ENCODE measurements around the gene DHRS7. TPM values are rescaled to one million over a fixed set of nuclear protein-coding genes. Genes with fewer than 3 reads are reported as not detected.

The DHRS7 gene
- total and polyA plus RNA-seq, 2 experiments from 2014 or later: 39.3 to 39.4 TPM

- TF ChIP-seq, protein P1, sequence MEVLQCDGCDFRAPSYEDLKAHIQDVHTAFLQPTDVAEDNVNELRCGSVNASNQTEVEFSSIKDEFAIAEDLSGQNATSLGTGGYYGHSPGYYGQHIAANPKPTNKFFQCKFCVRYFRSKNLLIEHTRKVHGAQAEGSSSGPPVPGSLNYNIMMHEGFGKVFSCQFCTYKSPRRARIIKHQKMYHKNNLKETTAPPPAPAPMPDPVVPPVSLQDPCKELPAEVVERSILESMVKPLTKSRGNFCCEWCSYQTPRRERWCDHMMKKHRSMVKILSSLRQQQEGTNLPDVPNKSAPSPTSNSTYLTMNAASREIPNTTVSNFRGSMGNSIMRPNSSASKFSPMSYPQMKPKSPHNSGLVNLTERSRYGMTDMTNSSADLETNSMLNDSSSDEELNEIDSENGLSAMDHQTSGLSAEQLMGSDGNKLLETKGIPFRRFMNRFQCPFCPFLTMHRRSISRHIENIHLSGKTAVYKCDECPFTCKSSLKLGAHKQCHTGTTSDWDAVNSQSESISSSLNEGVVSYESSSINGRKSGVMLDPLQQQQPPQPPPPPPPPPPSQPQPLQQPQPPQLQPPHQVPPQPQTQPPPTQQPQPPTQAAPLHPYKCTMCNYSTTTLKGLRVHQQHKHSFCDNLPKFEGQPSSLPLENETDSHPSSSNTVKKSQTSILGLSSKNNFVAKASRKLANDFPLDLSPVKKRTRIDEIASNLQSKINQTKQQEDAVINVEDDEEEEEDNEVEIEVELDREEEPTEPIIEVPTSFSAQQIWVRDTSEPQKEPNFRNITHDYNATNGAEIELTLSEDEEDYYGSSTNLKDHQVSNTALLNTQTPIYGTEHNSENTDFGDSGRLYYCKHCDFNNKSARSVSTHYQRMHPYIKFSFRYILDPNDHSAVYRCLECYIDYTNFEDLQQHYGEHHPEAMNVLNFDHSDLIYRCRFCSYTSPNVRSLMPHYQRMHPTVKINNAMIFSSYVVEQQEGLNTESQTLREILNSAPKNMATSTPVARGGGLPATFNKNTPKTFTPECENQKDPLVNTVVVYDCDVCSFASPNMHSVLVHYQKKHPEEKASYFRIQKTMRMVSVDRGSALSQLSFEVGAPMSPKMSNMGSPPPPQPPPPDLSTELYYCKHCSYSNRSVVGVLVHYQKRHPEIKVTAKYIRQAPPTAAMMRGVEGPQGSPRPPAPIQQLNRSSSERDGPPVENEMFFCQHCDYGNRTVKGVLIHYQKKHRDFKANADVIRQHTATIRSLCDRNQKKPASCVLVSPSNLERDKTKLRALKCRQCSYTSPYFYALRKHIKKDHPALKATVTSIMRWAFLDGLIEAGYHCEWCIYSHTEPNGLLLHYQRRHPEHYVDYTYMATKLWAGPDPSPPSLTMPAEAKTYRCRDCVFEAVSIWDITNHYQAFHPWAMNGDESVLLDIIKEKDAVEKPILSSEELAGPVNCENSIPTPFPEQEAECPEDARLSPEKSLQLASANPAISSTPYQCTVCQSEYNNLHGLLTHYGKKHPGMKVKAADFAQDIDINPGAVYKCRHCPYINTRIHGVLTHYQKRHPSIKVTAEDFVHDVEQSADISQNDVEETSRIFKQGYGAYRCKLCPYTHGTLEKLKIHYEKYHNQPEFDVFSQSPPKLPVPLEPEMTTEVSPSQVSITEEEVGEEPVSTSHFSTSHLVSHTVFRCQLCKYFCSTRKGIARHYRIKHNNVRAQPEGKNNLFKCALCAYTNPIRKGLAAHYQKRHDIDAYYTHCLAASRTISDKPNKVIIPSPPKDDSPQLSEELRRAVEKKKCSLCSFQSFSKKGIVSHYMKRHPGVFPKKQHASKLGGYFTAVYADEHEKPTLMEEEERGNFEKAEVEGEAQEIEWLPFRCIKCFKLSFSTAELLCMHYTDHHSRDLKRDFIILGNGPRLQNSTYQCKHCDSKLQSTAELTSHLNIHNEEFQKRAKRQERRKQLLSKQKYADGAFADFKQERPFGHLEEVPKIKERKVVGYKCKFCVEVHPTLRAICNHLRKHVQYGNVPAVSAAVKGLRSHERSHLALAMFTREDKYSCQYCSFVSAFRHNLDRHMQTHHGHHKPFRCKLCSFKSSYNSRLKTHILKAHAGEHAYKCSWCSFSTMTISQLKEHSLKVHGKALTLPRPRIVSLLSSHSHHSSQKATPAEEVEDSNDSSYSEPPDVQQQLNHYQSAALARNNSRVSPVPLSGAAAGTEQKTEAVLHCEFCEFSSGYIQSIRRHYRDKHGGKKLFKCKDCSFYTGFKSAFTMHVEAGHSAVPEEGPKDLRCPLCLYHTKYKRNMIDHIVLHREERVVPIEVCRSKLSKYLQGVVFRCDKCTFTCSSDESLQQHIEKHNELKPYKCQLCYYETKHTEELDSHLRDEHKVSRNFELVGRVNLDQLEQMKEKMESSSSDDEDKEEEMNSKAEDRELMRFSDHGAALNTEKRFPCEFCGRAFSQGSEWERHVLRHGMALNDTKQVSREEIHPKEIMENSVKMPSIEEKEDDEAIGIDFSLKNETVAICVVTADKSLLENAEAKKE (CRISPR knock-in tag; IDR thresholded peaks at IDR 0.05): no peak
- no peak for TF ChIP-seq REST (IDR thresholded peaks at IDR 0.05; ENCODE audit: unreplicated experiment)
Observed at GRCh38 chr14:60171690-60172089, 6.5 kb upstream of the DHRS7 start (continued).

- Histone ChIP-seq H3K27ac (ENCODE audit: low read depth) (no peak overlapping the region), H3K4me3 (no peak overlapping the region), H3K27me3 (ENCODE audit: insufficient read depth) (peaks cover 8% of the 10 kb centered on the region; the same call in 1 of the 2 replicates), H3K36me3 (ENCODE audit: insufficient read depth) (no peaks in the 10 kb centered on the region), H3K4me1 (ENCODE audit: insufficient read depth) (no peaks in the 10 kb centered on the region), H2AFZ (peak overlapping the region; percentile 28; the same call in 1 of the 2 replicates), H3K4me2 (no peak overlapping the region), H3F3A (replicated peaks; ENCODE audit: low read depth) (no peaks in the 10 kb centered on the region), H3K79me2 (replicated peaks; ENCODE audit: insufficient read depth) (no peaks in the 10 kb centered on the region), H3K9me2 (ENCODE audit: insufficient read depth) (no peaks in the 10 kb centered on the region), H4K20me1 (replicated peaks; ENCODE audit: insufficient read depth) (no peaks in the 10 kb centered on the region)
- peaks cover 6% of the 10 kb centered on the region; the same call in 2 of the 3 replicates for H3K4me1 Mint-ChIP-seq
- peaks cover 9% of the 10 kb centered on the region; the same call in 2 of the 3 replicates for H3K9me3 Mint-ChIP-seq
- H3K36me3 Mint-ChIP-seq (ENCODE audit: low read depth): no peaks in the 10 kb centered on the region; the same call in 2 of the 3 replicates
- no peak overlapping the region for H3K27ac Mint-ChIP-seq
- no peak overlapping the region for H3K4me3 Mint-ChIP-seq
- ATAC-seq (no peak), DNase-seq (ENCODE audit: low spot score) (no peak)
- no peaks in the 10 kb centered on the region for H3K27me3 Mint-ChIP-seq (ENCODE audit: insufficient read depth, low read depth, poor library complexity)
- TF ChIP-seq JUNB (IDR thresholded peaks at IDR 0.05; ENCODE audit: unreplicated experiment) (no peak), EZH2 (IDR thresholded peaks at IDR 0.05; ENCODE audit: low read depth, unreplicated experiment) (no peak), EZH2phosphoT487 (IDR thresholded peaks at IDR 0.05; ENCODE audit: unreplicated experiment) (no peak), ZNF331 (CRISPR knock-in tag; IDR thresholded peaks at IDR 0.05; ENCODE audit: low read depth) (no peak), CREB1 (CRISPR knock-in tag; IDR thresholded peaks at IDR 0.05; ENCODE audit: low read depth) (no peak)
Observed at GRCh38 chr14:60170948-60171347, 5.8 kb upstream of the DHRS7 start.
